Neural progenitor cell (in vitro differentiated cells): ENCODE measurements around the gene TMEM244. TPM values are rescaled to one million over a fixed set of nuclear protein-coding genes. Genes with fewer than 3 reads are reported as not detected.
A peak's percentile ranks its signal among the peaks of the same experiment; 100 is the strongest.

Source experiments
- DNase-seq: peaks from one replicate; pipeline ENCODE4 v3.0.0-alpha.2; 2016; ENCODE audit warnings: low spot score
- H2AFZ ChIP-seq: fragments of 200-600 bp; sonication (generic); replicated peaks from 2 replicates; pipeline ENCODE4 v1.6.1; 2016; ENCODE audit warnings: antibody characterized with exemption
- H3F3A ChIP-seq: fragments of 200-600 bp; sonication (generic); 2 replicates; pipeline ENCODE4 v1.6.1; 2016; ENCODE audit warnings: antibody characterized with exemption, low read depth
- H3K27ac ChIP-seq: fragments of 200-600 bp; sonication (generic); 2 replicates; pipeline ENCODE4 v1.5.1; 2016; ENCODE audit warnings: mild to moderate bottlenecking
- H3K27me3 ChIP-seq: fragments of 200-600 bp; sonication (generic); 2 replicates; pipeline ENCODE4 v1.6.1; 2016; ENCODE audit warnings: mild to moderate bottlenecking, moderate library complexity
- H3K36me3 ChIP-seq: fragments of 200-600 bp; sonication (generic); 2 replicates; pipeline ENCODE4 v1.5.1; 2016
- H3K4me1 ChIP-seq: fragments of 200-600 bp; sonication (generic); 2 replicates; pipeline ENCODE4 v1.6.1; 2016; ENCODE audit warnings: mixed run types
- H3K4me2 ChIP-seq: fragments of 200-600 bp; sonication (generic); 2 replicates; pipeline ENCODE4 v1.6.1; 2016
- H3K4me3 ChIP-seq: fragments of 200-600 bp; sonication (generic); 2 replicates; pipeline ENCODE4 v1.5.1; 2016
- H3K79me2 ChIP-seq: fragments of 200-600 bp; sonication (generic); 2 replicates; pipeline ENCODE4 v1.6.1; 2016; ENCODE audit warnings: low read depth
- H3K9ac ChIP-seq: fragments of 200-600 bp; sonication (generic); 2 replicates; pipeline ENCODE4 v1.6.1; 2016
- H3K9me3 ChIP-seq: fragments of 200-600 bp; sonication (generic); 2 replicates; pipeline ENCODE4 v1.5.1; 2016; ENCODE audit warnings: low read depth
- H4K20me1 ChIP-seq: fragments of 200-600 bp; sonication (generic); 2 replicates; pipeline ENCODE4 v1.6.1; 2016; ENCODE audit warnings: low read depth
- H3K27ac Mint-ChIP-seq: 3 replicates; pipeline ENCODE4 v1.8.0; 2021; ENCODE audit warnings: mixed read lengths
- H3K27me3 Mint-ChIP-seq: 2 replicates; pipeline ENCODE4 v1.8.0; 2022; ENCODE audit warnings: low read depth, mild to moderate bottlenecking, inconsistent platforms, moderate library complexity, mixed read lengths; ENCODE audit not compliant: insufficient read depth
- H3K36me3 Mint-ChIP-seq: 3 replicates; pipeline ENCODE4 v1.8.0; 2021; ENCODE audit warnings: mixed read lengths
- H3K4me1 Mint-ChIP-seq: 3 replicates; pipeline ENCODE4 v1.8.0; 2021; ENCODE audit warnings: mixed read lengths
- H3K4me3 Mint-ChIP-seq: 3 replicates; pipeline ENCODE4 v1.8.0; 2021; ENCODE audit warnings: mild to moderate bottlenecking, moderate library complexity, mixed read lengths
- H3K9me3 Mint-ChIP-seq: 3 replicates; pipeline ENCODE4 v1.8.0; 2020; ENCODE audit warnings: mixed read lengths
- EZH2 ChIP-seq: fragments of 200-600 bp; sonication (generic); IDR thresholded peaks from 2 replicates; pipeline ENCODE4 v1.6.1; 2017; ENCODE audit warnings: antibody characterized with exemption, mild to moderate bottlenecking, moderate library complexity
- EZH2phosphoT487 ChIP-seq: fragments of 200-600 bp; sonication (generic); IDR thresholded peaks from 2 replicates; pipeline ENCODE4 v1.6.1; 2017; ENCODE audit warnings: antibody characterized with exemption
- total RNA-seq: library from RNA; depleted of rRNA; stranded (reverse); fragments of >200 nt; gene quantifications from 2 replicates; pipeline ENCODE4 v1.2.3, GENCODE V29; 2015; ENCODE audit warnings: low replicate concordance
- TF ChIP-seq, protein P1 (sequence below): fragments of 200-600 bp; sonication (generic); IDR thresholded peaks from 2 replicates; pipeline ENCODE4 v1.5.1; 2017; ENCODE audit warnings: antibody characterized with exemption, mild to moderate bottlenecking

Gene TMEM244
- total RNA-seq, 1 donor from 2014 or later = not detected

DNA sequence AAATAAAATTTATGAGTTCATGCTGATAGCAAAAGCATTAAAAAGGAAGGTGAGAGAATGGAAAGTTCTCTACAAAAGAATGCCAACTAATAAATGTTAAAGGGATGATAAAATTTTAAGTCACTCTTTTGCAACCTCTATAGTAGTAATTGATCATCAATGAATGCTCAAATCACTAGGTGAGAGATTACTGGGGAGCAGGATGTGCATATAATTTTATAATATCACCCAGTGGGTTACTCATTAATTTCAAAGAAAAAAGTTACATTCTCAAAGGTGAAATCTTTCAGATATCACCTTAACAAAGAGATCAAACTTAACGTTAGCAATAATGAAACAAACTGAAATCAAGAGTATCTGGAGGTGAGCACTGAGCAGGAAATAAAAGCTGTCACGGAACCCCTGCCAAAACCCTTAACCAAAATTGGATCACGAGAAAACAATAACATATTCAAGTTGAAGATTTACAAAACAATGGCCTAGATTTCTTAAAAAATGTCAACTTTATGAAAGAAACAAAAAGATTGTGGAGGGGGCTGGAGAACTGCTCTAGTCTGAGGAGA, 45.5 kb upstream of the TMEM244 start:
- no peaks in the 10 kb centered on the region for H3K4me1 ChIP-seq
- H3K79me2 ChIP-seq = no peaks in the 10 kb centered on the region
- TF ChIP-seq EZH2 (no peak), EZH2phosphoT487 (no peak)
- TF ChIP-seq, protein P1, sequence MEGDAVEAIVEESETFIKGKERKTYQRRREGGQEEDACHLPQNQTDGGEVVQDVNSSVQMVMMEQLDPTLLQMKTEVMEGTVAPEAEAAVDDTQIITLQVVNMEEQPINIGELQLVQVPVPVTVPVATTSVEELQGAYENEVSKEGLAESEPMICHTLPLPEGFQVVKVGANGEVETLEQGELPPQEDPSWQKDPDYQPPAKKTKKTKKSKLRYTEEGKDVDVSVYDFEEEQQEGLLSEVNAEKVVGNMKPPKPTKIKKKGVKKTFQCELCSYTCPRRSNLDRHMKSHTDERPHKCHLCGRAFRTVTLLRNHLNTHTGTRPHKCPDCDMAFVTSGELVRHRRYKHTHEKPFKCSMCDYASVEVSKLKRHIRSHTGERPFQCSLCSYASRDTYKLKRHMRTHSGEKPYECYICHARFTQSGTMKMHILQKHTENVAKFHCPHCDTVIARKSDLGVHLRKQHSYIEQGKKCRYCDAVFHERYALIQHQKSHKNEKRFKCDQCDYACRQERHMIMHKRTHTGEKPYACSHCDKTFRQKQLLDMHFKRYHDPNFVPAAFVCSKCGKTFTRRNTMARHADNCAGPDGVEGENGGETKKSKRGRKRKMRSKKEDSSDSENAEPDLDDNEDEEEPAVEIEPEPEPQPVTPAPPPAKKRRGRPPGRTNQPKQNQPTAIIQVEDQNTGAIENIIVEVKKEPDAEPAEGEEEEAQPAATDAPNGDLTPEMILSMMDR = no peak
- no peak for DNase-seq
- no peaks in the 10 kb centered on the region for H3K4me1 Mint-ChIP-seq
- no peak overlapping the region for H3K4me3 ChIP-seq
- H3K36me3 Mint-ChIP-seq = no peaks in the 10 kb centered on the region
- H3K9me3 Mint-ChIP-seq = peaks cover 2% of the 10 kb centered on the region
- H3K9ac ChIP-seq = no peak overlapping the region
- H3K27ac ChIP-seq = no peak overlapping the region
- no peaks in the 10 kb centered on the region for H3K36me3 ChIP-seq
- H4K20me1 ChIP-seq = no peaks in the 10 kb centered on the region
- no peak overlapping the region for H2AFZ ChIP-seq
- H3K27me3 Mint-ChIP-seq = no peaks in the 10 kb centered on the region
- H3F3A ChIP-seq = no peaks in the 10 kb centered on the region
- H3K4me2 ChIP-seq = no peak overlapping the region
- no peaks in the 10 kb centered on the region for H3K27me3 ChIP-seq
- H3K9me3 ChIP-seq = no peaks in the 10 kb centered on the region
- no peak overlapping the region for H3K27ac Mint-ChIP-seq
- no peak overlapping the region for H3K4me3 Mint-ChIP-seq

GRCh38 chr6:129903082-129903481, 42.0 kb upstream of the TMEM244 start:
- Histone ChIP-seq H2AFZ (peak overlapping the region; percentile 20), H3K9ac (no peak overlapping the region), H3K36me3 (no peaks in the 10 kb centered on the region), H3K4me3 (no peak overlapping the region), H3K27me3 (no peaks in the 10 kb centered on the region), H3K79me2 (no peaks in the 10 kb centered on the region), H3K9me3 (no peaks in the 10 kb centered on the region), H3K4me2 (no peak overlapping the region), H3K27ac (no peak overlapping the region), H4K20me1 (no peaks in the 10 kb centered on the region), H3F3A (no peaks in the 10 kb centered on the region), H3K4me1 (no peaks in the 10 kb centered on the region)
- DNase-seq = no peak
- no peaks in the 10 kb centered on the region for H3K27me3 Mint-ChIP-seq
- peaks cover 2% of the 10 kb centered on the region for H3K9me3 Mint-ChIP-seq
- no peaks in the 10 kb centered on the region for H3K36me3 Mint-ChIP-seq
- H3K27ac Mint-ChIP-seq = no peak overlapping the region
- TF ChIP-seq, protein P1 = no peak
- TF ChIP-seq EZH2phosphoT487 (no peak), EZH2 (no peak)
- H3K4me3 Mint-ChIP-seq = no peak overlapping the region
- no peaks in the 10 kb centered on the region for H3K4me1 Mint-ChIP-seq

DNA sequence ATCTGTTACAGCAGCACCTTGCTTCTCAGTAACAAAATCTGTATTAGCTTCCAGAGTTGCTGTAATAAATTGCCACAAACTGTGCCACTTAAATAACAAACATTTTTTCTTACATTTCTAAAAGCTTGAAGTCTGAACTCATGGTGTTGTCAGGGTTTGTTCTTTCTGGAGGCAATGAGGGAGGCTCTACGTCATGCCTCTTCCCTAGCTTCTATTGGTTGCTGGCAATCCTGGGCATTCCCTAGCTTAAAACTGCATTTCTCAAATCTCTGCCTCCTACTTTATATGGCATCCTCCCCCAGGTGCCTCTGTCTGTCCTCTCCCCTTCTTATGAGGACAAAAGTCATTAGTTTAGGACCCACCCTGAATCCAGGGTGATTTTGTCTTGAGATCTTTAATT, 41.6 kb upstream of the TMEM244 start:
- no peak overlapping the region for H3K27ac ChIP-seq
- H4K20me1 ChIP-seq = no peaks in the 10 kb centered on the region
- H3K9ac ChIP-seq = no peak overlapping the region
- H3K36me3 Mint-ChIP-seq = no peaks in the 10 kb centered on the region
- no peaks in the 10 kb centered on the region for H3K79me2 ChIP-seq
- no peak overlapping the region for H3K27ac Mint-ChIP-seq
- no peak for DNase-seq
- no peaks in the 10 kb centered on the region for H3K36me3 ChIP-seq
- H3K4me3 Mint-ChIP-seq = no peak overlapping the region
- H3K9me3 Mint-ChIP-seq = peaks cover 2% of the 10 kb centered on the region
- no peaks in the 10 kb centered on the region for H3K9me3 ChIP-seq
- H3K4me2 ChIP-seq = no peak overlapping the region
- peak overlapping the region; percentile 20 for H2AFZ ChIP-seq
- H3K4me1 ChIP-seq = no peaks in the 10 kb centered on the region
- H3K27me3 ChIP-seq = no peaks in the 10 kb centered on the region
- no peaks in the 10 kb centered on the region for H3K4me1 Mint-ChIP-seq
- TF ChIP-seq, protein P1 = no peak
- no peak for TF ChIP-seq EZH2
- TF ChIP-seq EZH2phosphoT487 = no peak
- no peaks in the 10 kb centered on the region for H3F3A ChIP-seq
- H3K27me3 Mint-ChIP-seq = no peaks in the 10 kb centered on the region
- H3K4me3 ChIP-seq = no peak overlapping the region
